Measurements from ENCODE around the gene SPSB4.

- TF ChIP-seq CTCF (IDR thresholded peaks at IDR 0.05) (no peak), EZH2 (IDR thresholded peaks at IDR 0.05; ENCODE audit: borderline replicate concordance, insufficient read depth, low read depth, low read length, poor library complexity, severe bottlenecking) (no peak)
These were observed 71.4 kb downstream of the SPSB4 start for GRCh38 chr3:141122455-141123030.
